ENCODE measurements around the gene PKHD1. TPM values are rescaled to one million over a fixed set of nuclear protein-coding genes. Genes with fewer than 3 reads are reported as not detected.
A peak's percentile ranks its signal among the peaks of the same experiment; 100 is the strongest.

Gene PKHD1
- total and polyA plus RNA-seq, 2 experiments from 2014 or later: 0.47 to 3.3 TPM

DNA sequence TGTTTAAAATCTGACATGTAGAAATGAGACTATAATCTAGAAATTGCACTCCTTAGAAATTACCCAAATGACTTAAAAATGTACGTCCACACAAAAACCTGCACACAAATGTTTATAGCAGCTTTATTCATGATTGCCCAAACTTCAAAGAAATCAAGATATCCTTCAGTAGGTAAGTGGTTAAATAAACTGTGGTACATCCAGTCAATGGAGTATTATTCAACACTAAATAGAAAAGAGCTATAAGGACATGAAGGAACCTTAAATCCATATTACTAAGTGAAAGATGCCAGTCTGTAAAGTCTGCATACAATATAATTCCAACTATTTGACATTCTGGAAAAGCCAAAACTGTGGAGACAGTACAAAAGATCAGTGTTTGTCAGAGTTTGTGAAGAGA lies 513.4 kb downstream of the PKHD1 start:
- no peak for DNase-seq (ENCODE audit: low spot score)
- TF ChIP-seq EZH2phosphoT487 (IDR thresholded peaks at IDR 0.05; ENCODE audit: low read depth, severe bottlenecking, unreplicated experiment): no peak
- TF ChIP-seq EZH2 (IDR thresholded peaks at IDR 0.05; ENCODE audit: borderline replicate concordance): no peak
- TF ChIP-seq, protein P1, sequence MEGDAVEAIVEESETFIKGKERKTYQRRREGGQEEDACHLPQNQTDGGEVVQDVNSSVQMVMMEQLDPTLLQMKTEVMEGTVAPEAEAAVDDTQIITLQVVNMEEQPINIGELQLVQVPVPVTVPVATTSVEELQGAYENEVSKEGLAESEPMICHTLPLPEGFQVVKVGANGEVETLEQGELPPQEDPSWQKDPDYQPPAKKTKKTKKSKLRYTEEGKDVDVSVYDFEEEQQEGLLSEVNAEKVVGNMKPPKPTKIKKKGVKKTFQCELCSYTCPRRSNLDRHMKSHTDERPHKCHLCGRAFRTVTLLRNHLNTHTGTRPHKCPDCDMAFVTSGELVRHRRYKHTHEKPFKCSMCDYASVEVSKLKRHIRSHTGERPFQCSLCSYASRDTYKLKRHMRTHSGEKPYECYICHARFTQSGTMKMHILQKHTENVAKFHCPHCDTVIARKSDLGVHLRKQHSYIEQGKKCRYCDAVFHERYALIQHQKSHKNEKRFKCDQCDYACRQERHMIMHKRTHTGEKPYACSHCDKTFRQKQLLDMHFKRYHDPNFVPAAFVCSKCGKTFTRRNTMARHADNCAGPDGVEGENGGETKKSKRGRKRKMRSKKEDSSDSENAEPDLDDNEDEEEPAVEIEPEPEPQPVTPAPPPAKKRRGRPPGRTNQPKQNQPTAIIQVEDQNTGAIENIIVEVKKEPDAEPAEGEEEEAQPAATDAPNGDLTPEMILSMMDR (IDR thresholded peaks at IDR 0.05; ENCODE audit: poor library complexity): no peak
- no peaks in the 10 kb centered on the region for H3K79me2 ChIP-seq
- no peak overlapping the region for H3K4me3 ChIP-seq
- H3K36me3 ChIP-seq (replicated peaks; ENCODE audit: insufficient read depth, low read depth): no peaks in the 10 kb centered on the region
- H3K9me2 ChIP-seq (replicated peaks; ENCODE audit: insufficient read depth): no peaks in the 10 kb centered on the region
- H3K9me3 ChIP-seq (ENCODE audit: low read depth): no peaks in the 10 kb centered on the region
- H3K4me1 ChIP-seq (ENCODE audit: insufficient read depth): no peaks in the 10 kb centered on the region
- H3K27ac ChIP-seq: no peak overlapping the region
- no peak overlapping the region for H3K4me2 ChIP-seq
- no peaks in the 10 kb centered on the region for H3K27me3 ChIP-seq
- WGBS (ENCODE audit: low lambda C conversion rate, missing lambda C conversion rate): 82% methylated on average over 1 of the region's 1 CpG
- H4K20me1 ChIP-seq (ENCODE audit: insufficient read depth, poor library complexity, severe bottlenecking): no peaks in the 10 kb centered on the region
- no peak overlapping the region for H2AFZ ChIP-seq

DNA sequence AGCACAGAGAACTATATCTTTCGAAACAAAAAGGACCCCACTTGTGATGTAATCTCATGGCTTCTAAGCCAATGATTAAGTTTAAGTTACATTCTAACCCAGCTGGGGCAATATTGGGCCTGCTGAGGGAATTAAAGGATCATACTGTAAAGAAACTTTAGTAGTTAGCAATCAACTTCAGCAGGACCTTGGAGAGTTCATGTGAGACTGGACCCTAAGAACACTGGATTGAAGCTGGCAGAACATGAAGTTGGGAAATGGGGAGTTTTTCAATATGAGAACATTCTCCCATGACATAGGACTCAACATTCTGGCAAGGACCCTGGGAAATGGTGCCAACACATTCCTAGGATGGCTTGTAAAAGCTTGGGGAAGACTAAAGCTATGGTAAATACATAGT lies 516.2 kb downstream of the PKHD1 start:
- Histone ChIP-seq H3K27ac (no peak overlapping the region), H3K27me3 (no peaks in the 10 kb centered on the region), H3K79me2 (no peaks in the 10 kb centered on the region), H3K4me3 (no peak overlapping the region), H3K9me3 (ENCODE audit: low read depth) (no peaks in the 10 kb centered on the region), H4K20me1 (ENCODE audit: insufficient read depth, poor library complexity, severe bottlenecking) (no peaks in the 10 kb centered on the region), H3K4me1 (ENCODE audit: insufficient read depth) (no peaks in the 10 kb centered on the region), H3K4me2 (no peak overlapping the region), H3K9me2 (replicated peaks; ENCODE audit: insufficient read depth) (no peaks in the 10 kb centered on the region), H2AFZ (no peak overlapping the region), H3K36me3 (replicated peaks; ENCODE audit: insufficient read depth, low read depth) (no peaks in the 10 kb centered on the region)
- DNase-seq (ENCODE audit: low spot score): no peak
- TF ChIP-seq EZH2phosphoT487 (IDR thresholded peaks at IDR 0.05; ENCODE audit: low read depth, severe bottlenecking, unreplicated experiment) (no peak), EZH2 (IDR thresholded peaks at IDR 0.05; ENCODE audit: borderline replicate concordance) (no peak)
- TF ChIP-seq, protein P1 (IDR thresholded peaks at IDR 0.05; ENCODE audit: poor library complexity): no peak
- WGBS (ENCODE audit: low lambda C conversion rate, missing lambda C conversion rate): 71% methylated on average over 1 of the region's 1 CpG

DNA sequence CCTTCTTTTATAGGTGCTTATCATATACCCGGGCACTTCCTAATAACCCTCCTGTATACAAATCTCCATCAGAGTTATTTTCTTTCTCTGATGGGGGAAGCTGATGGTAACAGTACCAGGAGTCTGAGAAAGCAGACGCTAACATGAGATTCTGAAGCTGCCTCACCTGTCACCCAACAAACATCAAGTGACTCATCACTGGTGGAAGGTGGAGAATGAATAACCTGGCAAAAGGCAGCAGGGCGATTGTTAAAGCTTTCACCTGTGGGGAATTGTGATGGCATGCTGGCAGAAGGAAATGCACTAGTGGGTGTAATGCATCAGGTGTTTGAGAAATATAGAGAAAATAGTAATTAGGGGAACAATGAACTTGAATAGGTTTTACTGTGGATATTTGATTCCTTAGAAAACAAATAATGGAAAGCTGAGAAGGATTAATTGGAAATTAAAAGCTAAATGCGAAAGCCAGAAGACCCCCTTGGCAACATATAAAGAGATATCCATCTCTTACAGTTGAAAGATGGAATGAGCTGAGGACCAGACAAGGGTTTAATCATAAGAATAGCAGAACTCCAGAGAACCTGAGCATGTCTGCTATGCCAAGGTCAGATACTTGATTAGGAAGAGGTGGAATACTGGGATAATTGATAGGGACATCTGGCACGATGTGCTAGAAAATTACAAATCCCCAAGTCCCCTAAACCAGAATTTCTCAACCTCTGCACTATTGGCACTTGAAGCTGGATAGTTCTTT lies 517.1 kb downstream of the PKHD1 start:
- no peak overlapping the region for H3K27ac ChIP-seq
- no peaks in the 10 kb centered on the region for H3K4me1 ChIP-seq (ENCODE audit: insufficient read depth)
- peak; percentile 6 for DNase-seq (ENCODE audit: low spot score)
- no peaks in the 10 kb centered on the region for H3K9me3 ChIP-seq (ENCODE audit: low read depth)
- H3K9me2 ChIP-seq (replicated peaks; ENCODE audit: insufficient read depth): no peaks in the 10 kb centered on the region
- H3K4me2 ChIP-seq: no peak overlapping the region
- H3K27me3 ChIP-seq: no peaks in the 10 kb centered on the region
- H3K4me3 ChIP-seq: no peak overlapping the region
- no peaks in the 10 kb centered on the region for H3K36me3 ChIP-seq (replicated peaks; ENCODE audit: insufficient read depth, low read depth)
- H3K79me2 ChIP-seq: no peaks in the 10 kb centered on the region
- 78% methylated on average over 5 of the region's 5 CpGs for WGBS (ENCODE audit: low lambda C conversion rate, missing lambda C conversion rate)
- TF ChIP-seq EZH2phosphoT487 (IDR thresholded peaks at IDR 0.05; ENCODE audit: low read depth, severe bottlenecking, unreplicated experiment): no peak
- TF ChIP-seq, protein P1 (IDR thresholded peaks at IDR 0.05; ENCODE audit: poor library complexity): no peak
- TF ChIP-seq EZH2 (IDR thresholded peaks at IDR 0.05; ENCODE audit: borderline replicate concordance): no peak
- H4K20me1 ChIP-seq (ENCODE audit: insufficient read depth, poor library complexity, severe bottlenecking): no peaks in the 10 kb centered on the region
- no peak overlapping the region for H2AFZ ChIP-seq

Data from hepatocyte (in vitro differentiated cells).